Neuronal stem cell (in vitro differentiated cells): ENCODE data around the gene SCYL2.
"Not testable (repeated sequence)": the region's sequence is repeated elsewhere in the genome, so short reads cannot be mapped to it uniquely, and the experiment has no call there.

Source experiments
- DNase-seq: peaks from one replicate; pipeline ENCODE4 v3.0.0-alpha.2; 2013; ENCODE audit warnings: low spot score
- H2AFZ ChIP-seq: one replicate; pipeline ENCODE4 v1.6.1; 2013; ENCODE audit warnings: mild to moderate bottlenecking, low read length, inconsistent platforms
- H2AK5ac ChIP-seq: 2 replicates; pipeline ENCODE4 v1.6.1; 2013; ENCODE audit warnings: low read depth, mild to moderate bottlenecking, inconsistent platforms, low read length, moderate library complexity, mixed read lengths
- H2BK120ac ChIP-seq: 2 replicates; pipeline ENCODE4 v1.6.1; 2013; ENCODE audit warnings: low read depth, mild to moderate bottlenecking, inconsistent platforms, low read length, moderate library complexity, mixed read lengths
- H2BK12ac ChIP-seq: one replicate; pipeline ENCODE4 v1.6.1; 2013; ENCODE audit warnings: low read length, inconsistent platforms
- H2BK15ac ChIP-seq: 2 replicates; pipeline ENCODE4 v1.6.1; 2013; ENCODE audit warnings: mild to moderate bottlenecking, low read length, inconsistent platforms, mixed read lengths
- H2BK5ac ChIP-seq: one replicate; pipeline ENCODE4 v1.6.1; 2013; ENCODE audit warnings: inconsistent platforms, mild to moderate bottlenecking, low read length, moderate library complexity
- H3K14ac ChIP-seq: one replicate; pipeline ENCODE4 v1.6.1; 2013; ENCODE audit warnings: low read length, inconsistent platforms
- H3K18ac ChIP-seq: 2 replicates; pipeline ENCODE4 v1.6.1; 2013; ENCODE audit warnings: low read length, inconsistent platforms
- H3K23ac ChIP-seq: 2 replicates; pipeline ENCODE4 v1.6.1; 2013; ENCODE audit warnings: low read depth, mild to moderate bottlenecking, mixed read lengths, low read length, inconsistent platforms; ENCODE audit not compliant: poor library complexity
- H3K27ac ChIP-seq: replicated peaks from 3 replicates; pipeline ENCODE4 v1.5.1; 2013; ENCODE audit warnings: low read length, inconsistent platforms
- H3K27me3 ChIP-seq, 3 experiments: 2 replicates each; pipeline ENCODE4 v1.6.1; 2013; ENCODE audit warnings: low read length in 3 of 3, mild to moderate bottlenecking in 2 of 3, inconsistent platforms in 1 of 3, low read depth in 1 of 3, mixed read lengths in 1 of 3, moderate library complexity in 1 of 3; ENCODE audit not compliant: control insufficient read depth in 3 of 3, insufficient read depth in 3 of 3
- H3K36me3 ChIP-seq, 2 donors: replicated peaks in 1 of 2; 2 replicates each; pipeline ENCODE4 v1.6.1; 2013; ENCODE audit warnings: low read length in 2 of 2; ENCODE audit not compliant: control insufficient read depth in 2 of 2, insufficient read depth in 2 of 2
- H3K4ac ChIP-seq: 2 replicates; pipeline ENCODE4 v1.6.1; 2013; ENCODE audit warnings: inconsistent platforms, mild to moderate bottlenecking, low read length, moderate library complexity
- H3K4me1 ChIP-seq, 2 donors: 1 replicate in 1 of 2; 2 replicates in 1 of 2; pipeline ENCODE4 v1.6.1; 2013; ENCODE audit warnings: low read length in 2 of 2, low read depth in 1 of 2; ENCODE audit not compliant: control insufficient read depth in 2 of 2, insufficient read depth in 1 of 2
- H3K4me2 ChIP-seq: one replicate; pipeline ENCODE4 v1.6.1; 2013; ENCODE audit warnings: mild to moderate bottlenecking, low read length, inconsistent platforms; ENCODE audit not compliant: insufficient read depth, poor library complexity, severe bottlenecking
- H3K4me3 ChIP-seq, 2 donors: 2 replicates each; pipeline ENCODE4 v1.5.1; 2013; ENCODE audit warnings: low read length in 2 of 2, mild to moderate bottlenecking in 2 of 2, inconsistent platforms in 1 of 2, moderate library complexity in 1 of 2
- H3K79me1 ChIP-seq: one replicate; pipeline ENCODE4 v1.6.1; 2013; ENCODE audit warnings: low read depth, mild to moderate bottlenecking, inconsistent platforms, low read length, moderate library complexity
- H3K9ac ChIP-seq: one replicate; pipeline ENCODE4 v1.6.1; 2013; ENCODE audit warnings: mild to moderate bottlenecking, low read depth, low read length, inconsistent platforms; ENCODE audit not compliant: poor library complexity
- H3K9me3 ChIP-seq, 2 donors: replicated peaks in 1 of 2; 2 replicates each; pipeline versions ENCODE3 to v1.6.1; 2013; ENCODE audit warnings: low read length in 2 of 2, mild to moderate bottlenecking in 2 of 2, inconsistent platforms in 1 of 2, low read depth in 1 of 2, mixed read lengths in 1 of 2, moderate library complexity in 1 of 2; ENCODE audit not compliant: control insufficient read depth in 2 of 2, insufficient read depth in 1 of 2
- H4K8ac ChIP-seq: one replicate; pipeline ENCODE4 v1.6.1; 2013; ENCODE audit warnings: low read depth, mild to moderate bottlenecking, inconsistent platforms, low read length, moderate library complexity
- H4K91ac ChIP-seq: one replicate; pipeline ENCODE4 v1.6.1; 2013; ENCODE audit warnings: low read length, low read depth, mild to moderate bottlenecking, inconsistent platforms; ENCODE audit not compliant: poor library complexity
- WGBS, 2 donors: extraction: QIAGEN DNeasy Blood & Tissue Kit; methylation state at CpG; one replicate each; pipeline ENCODE4 v1.1.7; 2013; ENCODE audit warnings: missing lambda C conversion rate in 2 of 2, mixed read lengths in 1 of 2; ENCODE audit not compliant: insufficient read length in 2 of 2, insufficient replicate concordance in 1 of 2; ENCODE audit errors: extremely low coverage in 2 of 2; 5-methylcytosine and 5-hydroxymethylcytosine counted together

The SCYL2 gene

DNA sequence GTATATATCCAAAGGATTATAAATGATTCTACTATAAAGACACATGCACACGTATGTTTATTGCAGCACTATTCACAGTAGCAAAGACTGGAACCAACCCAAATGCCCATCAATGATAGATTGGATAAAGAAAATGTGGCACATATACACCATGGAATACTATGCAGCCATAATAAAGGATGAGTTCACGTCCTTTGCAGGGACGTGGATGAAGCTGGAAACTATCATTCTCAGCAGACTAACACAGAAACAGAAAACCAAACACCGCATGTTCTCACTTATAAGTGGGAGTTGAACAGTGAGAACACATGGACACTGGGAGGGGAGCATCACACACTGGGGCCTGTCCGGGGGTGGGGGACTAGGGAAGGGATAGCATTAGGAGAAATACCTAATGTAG lies 41.2 kb downstream of the SCYL2 start:
- Histone ChIP-seq H3K36me3 (peaks cover 20 to 60% of the 10 kb centered on the region in 2 donors), H3K9me3 (peaks cover 4 to 18% of the 10 kb centered on the region in 2 donors)
- H2AK5ac ChIP-seq, DNase-seq, H3K18ac ChIP-seq, H3K4me2 ChIP-seq, H3K79me1 ChIP-seq, H3K27me3 ChIP-seq, H2BK5ac ChIP-seq, H2BK120ac ChIP-seq, H3K4me3 ChIP-seq, H3K9ac ChIP-seq, H4K91ac ChIP-seq, H4K8ac ChIP-seq, H2BK12ac ChIP-seq, H3K27ac ChIP-seq, H3K4me1 ChIP-seq, H2BK15ac ChIP-seq, H3K23ac ChIP-seq, H2AFZ ChIP-seq, H3K14ac ChIP-seq, H3K4ac ChIP-seq: not testable (repeated sequence)
- no CpG with 5 or more reads among the region's 5 CpGs for WGBS, 2 donors

DNA sequence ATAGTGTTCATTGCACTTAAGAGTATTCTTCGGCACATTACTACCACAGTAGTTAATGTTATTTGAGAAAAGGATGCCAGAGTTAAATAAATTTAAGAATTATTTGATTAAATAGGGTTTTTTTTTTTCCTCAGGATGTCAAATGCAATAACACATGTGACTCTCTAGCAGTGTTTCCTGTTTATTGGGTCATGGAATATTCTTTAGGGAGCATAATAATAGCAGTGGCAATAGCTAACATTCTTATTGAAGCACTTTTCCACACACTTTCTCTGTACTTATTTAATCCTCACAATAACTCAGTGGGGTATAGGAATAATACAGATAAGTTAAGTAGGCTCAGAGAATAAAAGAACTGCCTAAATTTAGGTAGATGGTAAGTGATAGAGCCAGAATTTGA lies 44.3 kb downstream of the SCYL2 start:
- Histone ChIP-seq H3K4ac (no peak overlapping the region), H4K8ac (no peak overlapping the region)

DNA sequence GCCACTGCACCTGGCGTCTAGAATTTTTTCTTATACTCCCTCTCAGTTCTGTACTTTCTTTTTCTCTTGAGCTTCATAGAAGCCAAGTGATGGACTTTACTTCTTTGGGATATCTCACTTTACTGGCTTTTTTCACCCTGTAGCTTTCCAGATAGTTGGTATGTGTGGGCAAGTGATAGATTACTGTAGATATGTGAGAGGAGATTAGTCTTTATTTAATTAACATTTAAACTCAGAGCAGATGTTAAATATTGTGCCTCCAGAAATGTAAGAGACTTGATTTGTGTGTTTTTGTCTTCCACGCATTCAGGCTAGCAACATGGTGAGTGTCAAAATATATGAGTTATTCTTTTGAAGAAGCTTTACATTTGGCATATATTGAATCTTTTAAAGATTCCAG lies 50.4 kb downstream of the SCYL2 start:
- peaks cover 5 to 92% of the 10 kb centered on the region in 2 donors for H3K36me3 ChIP-seq
- H3K14ac ChIP-seq: no peak overlapping the region
- H3K4me1 ChIP-seq: no peaks in the 10 kb centered on the region
- H3K4me2 ChIP-seq: no peak overlapping the region
- no peak overlapping the region for H2BK5ac ChIP-seq
- no peak for DNase-seq
- no peak overlapping the region for H3K4ac ChIP-seq
- no CpG with 5 or more reads among the region's 2 CpGs for WGBS, 2 donors
- no peak overlapping the region for H2BK120ac ChIP-seq
- H4K91ac ChIP-seq: no peak overlapping the region
- H4K8ac ChIP-seq: no peak overlapping the region
- H2AK5ac ChIP-seq: no peak overlapping the region
- H3K4me3 ChIP-seq: no peak overlapping the region
- no peak overlapping the region for H2BK15ac ChIP-seq
- H3K27me3 ChIP-seq: no peaks in the 10 kb centered on the region
- no peak overlapping the region for H2AFZ ChIP-seq
- no peaks in the 10 kb centered on the region for H3K9me3 ChIP-seq
- no peak overlapping the region for H3K18ac ChIP-seq
- H3K23ac ChIP-seq: no peak overlapping the region
- H3K27ac ChIP-seq: no peak overlapping the region
- no peaks in the 10 kb centered on the region for H3K79me1 ChIP-seq
- H3K9ac ChIP-seq: no peak overlapping the region
- H2BK12ac ChIP-seq: no peak overlapping the region

More for the DNA sequence above, 44.3 kb downstream of the SCYL2 start:
- whole genome bisulfite sequencing, 2 donors: no CpG with 5 or more reads among the region's 1 CpG
- no peaks in the 10 kb centered on the region for H3K27me3 ChIP-seq
- no peak overlapping the region for H3K4me2 ChIP-seq
- peaks cover 9 to 73% of the 10 kb centered on the region in 2 donors for H3K36me3 ChIP-seq
- H3K4me1 ChIP-seq: no peaks in the 10 kb centered on the region
- no peak overlapping the region for H2BK5ac ChIP-seq
- H2AK5ac ChIP-seq: no peak overlapping the region
- no peak overlapping the region for H4K91ac ChIP-seq
- H3K18ac ChIP-seq: no peak overlapping the region
- no peak overlapping the region for H2BK120ac ChIP-seq
- H3K27ac ChIP-seq: no peak overlapping the region
- no peak overlapping the region for H3K14ac ChIP-seq
- H3K23ac ChIP-seq: no peak overlapping the region
- no peak overlapping the region for H2BK12ac ChIP-seq
- peaks cover 0 to 4% of the 10 kb centered on the region in 2 donors for H3K9me3 ChIP-seq
- no peaks in the 10 kb centered on the region for H3K79me1 ChIP-seq
- no peak overlapping the region for H2AFZ ChIP-seq
- no peak overlapping the region for H3K4me3 ChIP-seq
- no peak for DNase-seq
- no peak overlapping the region for H2BK15ac ChIP-seq
- H3K9ac ChIP-seq: no peak overlapping the region

DNA sequence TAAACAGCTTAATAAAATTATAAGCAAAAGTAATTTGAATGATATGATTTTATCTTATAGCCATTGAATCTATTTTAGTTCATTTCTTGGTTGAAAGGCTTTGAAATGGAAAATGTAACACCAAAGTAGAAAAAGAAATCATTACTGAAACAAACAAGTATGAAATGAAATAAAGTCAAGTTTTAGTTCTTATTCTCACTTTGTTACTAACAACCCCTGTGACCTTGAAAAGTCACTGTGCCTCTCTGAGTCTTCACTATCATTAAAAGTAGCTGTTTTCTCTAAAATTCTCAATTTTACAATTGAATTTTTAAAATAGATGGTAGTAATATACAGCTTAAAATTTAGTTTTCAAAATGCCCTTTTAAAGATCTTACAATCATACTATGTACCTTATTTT lies 57.5 kb downstream of the SCYL2 start:
- no peak overlapping the region for H3K4ac ChIP-seq
- H2AK5ac ChIP-seq: no peak overlapping the region
- H2BK120ac ChIP-seq: no peak overlapping the region
- no peak overlapping the region for H2BK15ac ChIP-seq
- H4K8ac ChIP-seq: no peak overlapping the region
- no peak for DNase-seq
- no peak overlapping the region for H3K27ac ChIP-seq
- H3K4me2 ChIP-seq: no peak overlapping the region
- no peaks in the 10 kb centered on the region for H3K4me1 ChIP-seq
- no peak overlapping the region for H3K18ac ChIP-seq
- H2BK12ac ChIP-seq: no peak overlapping the region
- H3K79me1 ChIP-seq: no peaks in the 10 kb centered on the region
- H2AFZ ChIP-seq: no peak overlapping the region
- no peak overlapping the region for H3K23ac ChIP-seq
- H3K9ac ChIP-seq: no peak overlapping the region
- no peak overlapping the region for H3K14ac ChIP-seq
- H2BK5ac ChIP-seq: no peak overlapping the region
- H3K36me3 ChIP-seq: peaks cover 3 to 85% of the 10 kb centered on the region in 2 donors
- no peak overlapping the region for H4K91ac ChIP-seq
- no peaks in the 10 kb centered on the region for H3K27me3 ChIP-seq
- H3K4me3 ChIP-seq: no peak overlapping the region
- H3K9me3 ChIP-seq: no peaks in the 10 kb centered on the region
